Hepatocyte (in vitro differentiated cells): Measurements from ENCODE around the gene UBE2G1. TPM values are rescaled to one million over a fixed set of nuclear protein-coding genes. Genes with fewer than 3 reads are reported as not detected.

Source experiments
- DNase-seq: peaks from one replicate; pipeline ENCODE4 v3.0.0-alpha.2; 2016; ENCODE audit warnings: low spot score
- H2AFZ ChIP-seq: fragments of 200-600 bp; sonication (generic); 2 replicates; pipeline ENCODE4 v1.6.0; 2016; ENCODE audit warnings: antibody characterized with exemption, mild to moderate bottlenecking
- H3K27ac ChIP-seq: fragments of 200-600 bp; sonication (generic); 2 replicates; pipeline ENCODE4 v1.5.1; 2016; ENCODE audit warnings: mild to moderate bottlenecking
- H3K27me3 ChIP-seq: fragments of 200-600 bp; sonication (generic); 2 replicates; pipeline ENCODE4 v1.6.1; 2016
- H3K36me3 ChIP-seq: fragments of 200-600 bp; sonication (generic); replicated peaks from 2 replicates; pipeline ENCODE4 v1.5.1; 2016; ENCODE audit warnings: low read depth; ENCODE audit not compliant: insufficient read depth
- H3K4me1 ChIP-seq: fragments of 200-600 bp; sonication (generic); 2 replicates; pipeline ENCODE4 v1.5.1; 2016; ENCODE audit warnings: mild to moderate bottlenecking, moderate library complexity; ENCODE audit not compliant: insufficient read depth
- H3K4me2 ChIP-seq: fragments of 200-600 bp; sonication (generic); 2 replicates; pipeline ENCODE4 v1.6.0; 2016
- H3K4me3 ChIP-seq: fragments of 200-600 bp; sonication (generic); 2 replicates; pipeline ENCODE4 v1.5.1; 2016; ENCODE audit warnings: mild to moderate bottlenecking
- H3K79me2 ChIP-seq: fragments of 200-600 bp; sonication (generic); 2 replicates; pipeline ENCODE4 v1.6.0; 2017; ENCODE audit warnings: mild to moderate bottlenecking
- H3K9me2 ChIP-seq: fragments of 200-600 bp; sonication (generic); replicated peaks from 2 replicates; pipeline ENCODE4 v1.6.0; 2017; ENCODE audit warnings: mild to moderate bottlenecking; ENCODE audit not compliant: insufficient read depth
- H3K9me3 ChIP-seq: fragments of 200-600 bp; sonication (generic); 2 replicates; pipeline ENCODE4 v1.5.1; 2016; ENCODE audit warnings: low read depth, mild to moderate bottlenecking
- H4K20me1 ChIP-seq: fragments of 200-600 bp; sonication (generic); 2 replicates; pipeline ENCODE4 v1.6.0; 2016; ENCODE audit warnings: mild to moderate bottlenecking; ENCODE audit not compliant: insufficient read depth, poor library complexity, severe bottlenecking
- EZH2 ChIP-seq: fragments of 200-600 bp; sonication (generic); IDR thresholded peaks from 2 replicates; pipeline ENCODE4 v1.6.1; 2016; ENCODE audit warnings: antibody characterized with exemption, mild to moderate bottlenecking, borderline replicate concordance
- EZH2phosphoT487 ChIP-seq: fragments of 200-600 bp; sonication (generic); IDR thresholded peaks from one replicate; pipeline ENCODE4 v1.6.1; 2018; ENCODE audit warnings: antibody characterized with exemption, mild to moderate bottlenecking, low read depth, moderate library complexity; ENCODE audit not compliant: unreplicated experiment, severe bottlenecking
- WGBS: methylation state at CpG from one replicate; pipeline ENCODE4 v1.1.6; 2016; ENCODE audit warnings: low lambda C conversion rate; ENCODE audit errors: missing lambda C conversion rate; 5-methylcytosine and 5-hydroxymethylcytosine counted together
- polyA plus RNA-seq: library from polyadenylated mRNA; unstranded; fragments of >200 nt; fragmentation: Nextera tagmentation; extraction: Ambion mirVana; gene quantifications from 2 replicates; pipeline ENCODE4 v1.2.1, GENCODE V29; 2016
- total RNA-seq: library from RNA; depleted of rRNA; stranded (reverse); fragments of >200 nt; gene quantifications from 2 replicates; pipeline ENCODE4 v1.2.3, GENCODE V29; 2014
- TF ChIP-seq, protein P1 (sequence below): fragments of 200-600 bp; sonication (generic); IDR thresholded peaks from 2 replicates; pipeline ENCODE4 v1.5.1; 2016; ENCODE audit warnings: antibody characterized with exemption, mild to moderate bottlenecking; ENCODE audit not compliant: poor library complexity

The UBE2G1 gene
- total and polyA plus RNA-seq, 2 experiments from 2014 or later, result 65.1 to 78.8 TPM

DNA sequence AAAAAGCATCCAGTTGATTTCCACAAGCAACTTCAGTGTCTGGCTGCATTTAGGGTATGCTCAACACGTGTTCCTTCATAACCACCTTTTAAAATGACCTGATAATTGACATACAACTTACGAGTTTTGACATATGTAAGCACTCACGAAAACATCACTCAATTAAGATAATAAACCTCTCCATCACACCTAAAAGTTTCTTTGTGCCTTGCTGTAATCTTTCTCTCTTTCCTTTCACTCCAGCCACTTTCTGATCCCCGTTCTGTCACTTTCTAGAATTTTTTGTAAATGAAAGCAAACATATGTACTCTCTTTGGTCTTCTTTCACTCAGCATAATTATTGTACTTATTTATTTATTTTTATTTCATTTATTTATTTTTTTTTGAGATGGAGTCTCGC is 20.7 kb upstream of the UBE2G1 start:
- Histone ChIP-seq H3K4me1 (no peaks in the 10 kb centered on the region), H2AFZ (no peak overlapping the region), H3K4me3 (no peak overlapping the region), H3K9me2 (no peaks in the 10 kb centered on the region), H3K27ac (no peak overlapping the region), H3K9me3 (no peaks in the 10 kb centered on the region), H3K4me2 (no peak overlapping the region), H3K27me3 (no peaks in the 10 kb centered on the region), H4K20me1 (no peaks in the 10 kb centered on the region), H3K36me3 (no peaks in the 10 kb centered on the region), H3K79me2 (no peaks in the 10 kb centered on the region)
- WGBS, result 85% methylated on average over 5 of the region's 5 CpGs
- DNase-seq, result no peak
- TF ChIP-seq EZH2 (no peak), EZH2phosphoT487 (no peak)
- TF ChIP-seq, protein P1, sequence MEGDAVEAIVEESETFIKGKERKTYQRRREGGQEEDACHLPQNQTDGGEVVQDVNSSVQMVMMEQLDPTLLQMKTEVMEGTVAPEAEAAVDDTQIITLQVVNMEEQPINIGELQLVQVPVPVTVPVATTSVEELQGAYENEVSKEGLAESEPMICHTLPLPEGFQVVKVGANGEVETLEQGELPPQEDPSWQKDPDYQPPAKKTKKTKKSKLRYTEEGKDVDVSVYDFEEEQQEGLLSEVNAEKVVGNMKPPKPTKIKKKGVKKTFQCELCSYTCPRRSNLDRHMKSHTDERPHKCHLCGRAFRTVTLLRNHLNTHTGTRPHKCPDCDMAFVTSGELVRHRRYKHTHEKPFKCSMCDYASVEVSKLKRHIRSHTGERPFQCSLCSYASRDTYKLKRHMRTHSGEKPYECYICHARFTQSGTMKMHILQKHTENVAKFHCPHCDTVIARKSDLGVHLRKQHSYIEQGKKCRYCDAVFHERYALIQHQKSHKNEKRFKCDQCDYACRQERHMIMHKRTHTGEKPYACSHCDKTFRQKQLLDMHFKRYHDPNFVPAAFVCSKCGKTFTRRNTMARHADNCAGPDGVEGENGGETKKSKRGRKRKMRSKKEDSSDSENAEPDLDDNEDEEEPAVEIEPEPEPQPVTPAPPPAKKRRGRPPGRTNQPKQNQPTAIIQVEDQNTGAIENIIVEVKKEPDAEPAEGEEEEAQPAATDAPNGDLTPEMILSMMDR, result no peak

DNA sequence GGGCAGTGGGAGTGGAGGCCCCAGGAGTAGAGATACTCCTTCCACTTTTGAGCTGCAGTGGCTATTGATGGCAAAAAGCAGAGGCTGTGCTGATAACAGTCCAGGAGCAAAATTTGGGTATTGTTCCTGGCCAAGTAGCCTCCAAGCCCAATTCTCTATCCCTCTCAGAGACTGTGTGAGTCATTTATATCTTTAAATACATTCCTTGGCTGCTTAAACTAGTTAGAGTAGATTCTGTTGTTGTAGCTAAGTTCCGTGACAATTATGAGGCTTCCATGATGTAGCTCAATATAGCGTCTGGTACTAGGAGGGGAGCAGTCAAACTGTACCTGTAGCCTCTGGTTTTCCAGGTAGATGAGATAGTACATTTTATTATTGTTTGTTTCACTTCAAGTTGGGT is 19.9 kb upstream of the UBE2G1 start:
- 91% methylated on average over 2 of the region's 2 CpGs for WGBS

DNA sequence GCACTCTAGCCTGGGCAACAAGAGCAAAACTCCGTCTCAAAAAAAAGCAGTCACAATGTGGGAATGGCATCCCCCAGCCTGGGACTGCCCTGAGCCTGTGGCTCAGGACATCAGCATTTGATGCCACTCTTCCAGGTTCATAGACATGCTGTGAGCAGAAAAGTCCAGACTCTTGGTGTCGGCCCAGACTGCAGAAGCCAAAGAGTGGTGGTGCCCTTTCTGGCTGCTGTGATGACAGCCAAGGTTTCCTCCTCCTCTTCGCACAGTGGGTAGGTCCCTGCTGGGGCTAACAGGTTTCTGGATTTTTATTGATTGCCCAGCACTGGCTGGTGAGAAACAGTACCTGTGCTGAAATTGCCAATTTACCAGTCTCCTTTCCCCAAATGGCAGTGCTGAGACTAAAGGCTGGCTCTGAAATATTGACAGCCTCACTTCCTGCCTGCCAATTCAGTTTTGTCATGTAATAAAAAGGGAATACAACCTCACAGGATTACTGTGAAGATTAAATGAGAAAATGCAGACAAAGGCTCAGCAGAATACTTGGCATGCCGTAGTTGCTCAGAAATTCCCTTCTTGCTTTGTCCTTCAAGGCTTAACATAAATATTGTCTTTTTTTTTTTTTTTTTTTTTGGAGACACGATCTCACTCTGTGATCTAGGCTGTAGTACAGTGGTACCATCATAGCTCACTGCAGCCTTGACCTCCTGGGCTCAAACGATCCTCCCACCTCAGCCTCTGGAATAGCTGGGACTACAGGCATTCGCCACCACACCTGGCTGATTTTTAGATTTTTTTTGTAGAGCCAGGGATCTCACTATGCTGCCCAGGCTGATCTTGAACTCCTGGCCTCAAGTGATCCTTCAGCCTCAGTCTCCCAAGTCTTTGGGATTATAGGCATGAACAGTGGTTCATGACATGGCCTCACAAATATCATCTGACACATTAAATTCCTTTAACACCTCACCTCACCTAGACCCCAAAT is 15.5 kb upstream of the UBE2G1 start:
- Histone ChIP-seq H4K20me1 (no peaks in the 10 kb centered on the region), H3K27me3 (no peaks in the 10 kb centered on the region), H3K9me2 (no peaks in the 10 kb centered on the region), H3K9me3 (no peaks in the 10 kb centered on the region), H3K4me1 (no peaks in the 10 kb centered on the region), H3K4me3 (no peak overlapping the region), H3K27ac (no peak overlapping the region), H2AFZ (no peak overlapping the region), H3K36me3 (no peaks in the 10 kb centered on the region), H3K4me2 (no peak overlapping the region), H3K79me2 (no peaks in the 10 kb centered on the region)
- no peak for DNase-seq
- 83% methylated on average over 6 of the region's 7 CpGs for WGBS
- no peak for TF ChIP-seq EZH2phosphoT487
- TF ChIP-seq, protein P1, result no peak
- TF ChIP-seq EZH2, result no peak

More for the DNA sequence above, 19.9 kb upstream of the UBE2G1 start:
- no peak overlapping the region for H3K4me3 ChIP-seq
- H3K27ac ChIP-seq, result no peak overlapping the region
- no peak overlapping the region for H2AFZ ChIP-seq
- H3K27me3 ChIP-seq, result no peaks in the 10 kb centered on the region
- no peaks in the 10 kb centered on the region for H3K36me3 ChIP-seq
- H3K4me1 ChIP-seq, result no peaks in the 10 kb centered on the region
- no peaks in the 10 kb centered on the region for H4K20me1 ChIP-seq
- TF ChIP-seq, protein P1, result no peak
- TF ChIP-seq EZH2phosphoT487 (no peak), EZH2 (no peak)
- no peak for DNase-seq
- no peaks in the 10 kb centered on the region for H3K79me2 ChIP-seq
- no peaks in the 10 kb centered on the region for H3K9me2 ChIP-seq
- H3K4me2 ChIP-seq, result no peak overlapping the region
- no peaks in the 10 kb centered on the region for H3K9me3 ChIP-seq
